Testis (tissue), 3 donors: ENCODE measurements around the gene TEX22. TPM values are rescaled to one million over a fixed set of nuclear protein-coding genes. Genes with fewer than 3 reads are reported as not detected.

ENCODE experiments used
- DNase-seq: peaks from one replicate; pipeline ENCODE4 v3.0.0-alpha.2; 2019
- H3K27ac ChIP-seq, 2 donors: fragments of 200-600 bp; sonication (generic); one replicate each; pipeline ENCODE4 v1.5.1; 2019
- H3K27me3 ChIP-seq: fragments of 200-600 bp; sonication (generic); one replicate; pipeline ENCODE4 v1.5.1; 2019
- H3K36me3 ChIP-seq: fragments of 200-600 bp; sonication (generic); one replicate; pipeline ENCODE4 v1.5.1; 2017; ENCODE audit warnings: low read depth; ENCODE audit errors: missing control alignments
- H3K4me1 ChIP-seq: fragments of 200-600 bp; sonication (generic); one replicate; pipeline ENCODE4 v1.5.1; 2019
- H3K4me3 ChIP-seq, 2 donors: fragments of 200-600 bp; sonication (generic); one replicate each; pipeline ENCODE4 v1.5.1; 2017 to 2019
- H3K9me3 ChIP-seq: fragments of 200-600 bp; sonication (generic); one replicate; pipeline ENCODE4 v1.5.1; 2017
- POLR2A ChIP-seq: fragments of 450-650 bp; IDR thresholded peaks from one replicate; pipeline ENCODE4 v1.6.1; 2017; ENCODE audit warnings: antibody characterized with exemption, mild to moderate bottlenecking, moderate library complexity
- WGBS, 2 donors: methylation state at CpG; one replicate each; pipeline ENCODE4 v1.1.5; 2018; 5-methylcytosine and 5-hydroxymethylcytosine counted together
- intact Hi-C: fragments of 100-400 bp; cut with DNase I; formaldehyde crosslinking; loops from one replicate; pipeline ENCODE4 v1.15.1; 2023; ENCODE audit warnings: low total_unique reads
- polyA plus RNA-seq: library from polyadenylated mRNA; stranded (reverse); fragments of 350-450 nt; fragmentation: Illumina TruSeq; extraction: RNeasy Lipid Tissue Mini Kit (QIAGEN cat#74804); gene quantifications from one replicate; pipeline ENCODE4 v1.2.3, GENCODE V29; 2014; ENCODE audit warnings: low read depth, low replicate concordance; ENCODE audit not compliant: insufficient read depth
- total RNA-seq, 2 donors: library from RNA; depleted of rRNA; stranded (reverse); fragments of >200 nt; gene quantifications; one replicate each; pipeline ENCODE4 v1.2.3, GENCODE V29; 2016
- TF ChIP-seq, protein P1 (sequence below), 3 experiments: fragments of 450-650 bp in 2 of 3; fragments of 200-600 bp in 1 of 3; sonication (generic) in 1 of 3; IDR thresholded peaks; one replicate each; pipeline ENCODE4 v1.5.1; 2016 to 2019; ENCODE audit warnings: antibody characterized with exemption in 3 of 3, mild to moderate bottlenecking in 2 of 3, moderate library complexity in 1 of 3

Gene TEX22
- total and polyA plus RNA-seq, 3 donors from 2014 or later, result 5.2 to 21.5 (median 6.6) TPM

GRCh38 chr14:105446971-105447370 lies 48.6 kb downstream of the TEX22 start:
- intact Hi-C loops, result no loop called here
- H3K9me3 ChIP-seq, result no peaks in the 10 kb centered on the region
- no peak for TF ChIP-seq POLR2A
- TF ChIP-seq, protein P1, sequence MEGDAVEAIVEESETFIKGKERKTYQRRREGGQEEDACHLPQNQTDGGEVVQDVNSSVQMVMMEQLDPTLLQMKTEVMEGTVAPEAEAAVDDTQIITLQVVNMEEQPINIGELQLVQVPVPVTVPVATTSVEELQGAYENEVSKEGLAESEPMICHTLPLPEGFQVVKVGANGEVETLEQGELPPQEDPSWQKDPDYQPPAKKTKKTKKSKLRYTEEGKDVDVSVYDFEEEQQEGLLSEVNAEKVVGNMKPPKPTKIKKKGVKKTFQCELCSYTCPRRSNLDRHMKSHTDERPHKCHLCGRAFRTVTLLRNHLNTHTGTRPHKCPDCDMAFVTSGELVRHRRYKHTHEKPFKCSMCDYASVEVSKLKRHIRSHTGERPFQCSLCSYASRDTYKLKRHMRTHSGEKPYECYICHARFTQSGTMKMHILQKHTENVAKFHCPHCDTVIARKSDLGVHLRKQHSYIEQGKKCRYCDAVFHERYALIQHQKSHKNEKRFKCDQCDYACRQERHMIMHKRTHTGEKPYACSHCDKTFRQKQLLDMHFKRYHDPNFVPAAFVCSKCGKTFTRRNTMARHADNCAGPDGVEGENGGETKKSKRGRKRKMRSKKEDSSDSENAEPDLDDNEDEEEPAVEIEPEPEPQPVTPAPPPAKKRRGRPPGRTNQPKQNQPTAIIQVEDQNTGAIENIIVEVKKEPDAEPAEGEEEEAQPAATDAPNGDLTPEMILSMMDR (IDR thresholded peaks at IDR 0.05), result no peak
- H3K27me3 ChIP-seq, result no peaks in the 10 kb centered on the region
- no peaks in the 10 kb centered on the region for H3K36me3 ChIP-seq
- H3K4me1 ChIP-seq, result peaks cover 9% of the 10 kb centered on the region
- no peak for DNase-seq
- no peak overlapping the region for H3K27ac ChIP-seq
- WGBS, 2 donors, result 70 to 81% methylated on average over 2 to 14 of the region's 14 CpGs
- no peak overlapping the region for H3K4me3 ChIP-seq

DNA sequence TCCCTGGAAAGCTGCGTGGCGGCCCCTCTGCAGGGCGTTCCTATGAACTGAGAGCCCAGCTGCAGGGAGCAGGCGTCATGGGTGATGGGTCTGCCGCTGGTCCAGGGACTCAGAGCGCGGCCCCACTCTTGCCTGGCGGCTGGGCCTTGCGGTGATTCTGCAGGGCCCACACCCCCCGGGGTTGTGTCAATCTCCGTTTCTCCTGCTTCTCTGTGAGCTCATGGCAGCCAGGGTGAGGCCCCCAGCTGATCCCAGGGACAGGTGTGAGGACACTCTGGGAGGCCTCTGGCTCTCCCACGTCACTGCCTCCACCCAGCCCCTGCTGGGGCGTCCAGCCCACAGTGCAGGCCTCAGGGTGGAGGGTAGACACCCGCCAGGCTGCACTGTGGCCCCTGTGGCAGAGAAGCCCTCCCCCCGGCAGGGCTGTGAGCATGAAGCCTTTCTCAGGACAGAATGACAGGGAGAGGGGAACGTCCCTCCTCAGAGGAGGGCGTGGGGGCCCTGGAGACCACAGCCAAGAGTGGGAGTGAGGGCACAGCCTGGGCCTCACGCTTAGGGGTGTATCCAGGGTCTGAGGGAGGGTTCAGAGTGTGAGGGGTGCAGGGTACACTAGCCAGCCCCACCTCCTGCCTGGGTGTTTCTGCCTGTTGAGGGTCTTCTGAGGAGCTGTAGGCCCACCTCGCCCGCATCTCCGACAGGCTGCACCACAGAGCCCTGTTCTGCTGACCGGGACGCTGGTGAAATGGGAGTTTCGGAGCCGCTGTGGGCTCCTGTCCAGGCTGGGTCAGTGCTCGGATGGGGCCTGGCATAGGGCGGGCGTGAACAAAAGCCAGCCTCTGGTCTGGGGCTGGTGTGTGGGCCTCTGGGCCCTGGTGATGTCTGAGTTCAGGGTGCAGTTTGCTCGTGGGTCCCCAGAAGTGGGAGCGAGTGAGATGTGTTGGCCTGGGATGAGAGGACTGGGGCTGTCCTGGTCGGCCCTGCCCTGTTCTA lies 49.6 kb downstream of the TEX22 start:
- DNase-seq, result no peak
- H3K9me3 ChIP-seq, result no peaks in the 10 kb centered on the region
- H3K36me3 ChIP-seq, result no peaks in the 10 kb centered on the region
- H3K27me3 ChIP-seq, result no peaks in the 10 kb centered on the region
- H3K27ac ChIP-seq, result no peak overlapping the region
- WGBS, 2 donors, result 50 to 81% methylated on average over 2 to 29 of the region's 31 CpGs
- intact Hi-C loops, result no loop called here
- no peak overlapping the region for H3K4me3 ChIP-seq
- H3K4me1 ChIP-seq, result peaks cover 9% of the 10 kb centered on the region
- TF ChIP-seq POLR2A, result no peak
- TF ChIP-seq, protein P1 (IDR thresholded peaks at IDR 0.05), result no peak

- Histone ChIP-seq H3K27ac (no peak overlapping the region), H3K4me3 (no peak overlapping the region), H3K4me1 (peaks cover 9% of the 10 kb centered on the region), H3K27me3 (no peaks in the 10 kb centered on the region), H3K36me3 (no peaks in the 10 kb centered on the region), H3K9me3 (no peaks in the 10 kb centered on the region)
- TF ChIP-seq, protein P1 (IDR thresholded peaks at IDR 0.05), result peak; percentile 63 to 80 (median 69)
- TF ChIP-seq POLR2A, result no peak
- 42 to 68% methylated on average over 5 to 16 of the region's 16 CpGs for WGBS, 2 donors
- peak; percentile 73 for DNase-seq
- intact Hi-C loops, result no loop called here
Observed at GRCh38 chr14:105448706-105449111, 50.4 kb downstream of the TEX22 start.

GRCh38 chr14:105449276-105450122 lies 51.2 kb downstream of the TEX22 start:
- no peak for TF ChIP-seq POLR2A
- TF ChIP-seq, protein P1 (IDR thresholded peaks at IDR 0.05), result no peak
- no peak for DNase-seq
- no peak overlapping the region for H3K27ac ChIP-seq
- WGBS, 2 donors, result 90 to 95% methylated on average over 11 to 47 of the region's 47 CpGs
- peaks cover 9% of the 10 kb centered on the region for H3K4me1 ChIP-seq
- H3K27me3 ChIP-seq, result no peaks in the 10 kb centered on the region
- H3K36me3 ChIP-seq, result no peaks in the 10 kb centered on the region
- no peaks in the 10 kb centered on the region for H3K9me3 ChIP-seq
- intact Hi-C loops, result no loop called here
- H3K4me3 ChIP-seq, result no peak overlapping the region
